Parathyroid adenoma (tissue), 2 donors: ENCODE data around the gene ANKRD10.

ENCODE experiments used
- H2AFZ ChIP-seq: fragments of 300-600 bp; sonication (generic); one replicate; pipeline ENCODE4 v1.7.0; 2017; ENCODE audit warnings: antibody characterized with exemption, mild to moderate bottlenecking
- H3K27ac ChIP-seq: fragments of 300-600 bp; sonication (generic); one replicate; pipeline ENCODE4 v1.7.0; 2017
- H3K27me3 ChIP-seq: fragments of 300-600 bp; sonication (generic); one replicate; pipeline ENCODE4 v1.7.0; 2017; ENCODE audit warnings: low read length; ENCODE audit not compliant: control insufficient read depth, insufficient read depth
- H3K36me3 ChIP-seq: fragments of 300-600 bp; sonication (generic); one replicate; pipeline ENCODE4 v1.7.0; 2017; ENCODE audit warnings: low read length; ENCODE audit not compliant: control insufficient read depth, insufficient read depth
- H3K4me1 ChIP-seq: fragments of 300-600 bp; sonication (generic); one replicate; pipeline ENCODE4 v1.7.0; 2017; ENCODE audit warnings: control low read depth
- H3K4me2 ChIP-seq: fragments of 300-600 bp; sonication (generic); one replicate; pipeline ENCODE4 v1.7.0; 2017; ENCODE audit warnings: low read length
- H3K4me3 ChIP-seq: fragments of 300-600 bp; sonication (generic); one replicate; pipeline ENCODE4 v1.7.0; 2017; ENCODE audit warnings: low read depth, low read length
- H3K79me2 ChIP-seq: fragments of 300-600 bp; sonication (generic); one replicate; pipeline ENCODE4 v1.7.0; 2017; ENCODE audit warnings: control low read depth
- H3K9ac ChIP-seq: fragments of 300-600 bp; sonication (generic); one replicate; pipeline ENCODE4 v1.7.0; 2017; ENCODE audit warnings: mild to moderate bottlenecking
- H3K9me3 ChIP-seq: fragments of 300-600 bp; sonication (generic); one replicate; pipeline ENCODE4 v1.7.0; 2017; ENCODE audit warnings: low read length; ENCODE audit not compliant: control insufficient read depth
- CTCF ChIP-seq: fragments of 300-600 bp; sonication (generic); IDR thresholded peaks from one replicate; pipeline ENCODE4 v1.7.0; 2017; ENCODE audit warnings: antibody characterized with exemption, mild to moderate bottlenecking
- donor health status: primary hyperparathyroidism.

The ANKRD10 gene

GRCh38 chr13:110944121-110944967 is 29.5 kb upstream of the ANKRD10 start:
- H3K9ac ChIP-seq: no peak overlapping the region
- H3K4me3 ChIP-seq: no peak overlapping the region
- H2AFZ ChIP-seq: no peak overlapping the region
- no peaks in the 10 kb centered on the region for H3K9me3 ChIP-seq
- no peak for TF ChIP-seq CTCF
- no peak overlapping the region for H3K27ac ChIP-seq
- no peaks in the 10 kb centered on the region for H3K79me2 ChIP-seq
- H3K36me3 ChIP-seq: no peaks in the 10 kb centered on the region
- no peak overlapping the region for H3K4me2 ChIP-seq
- no peaks in the 10 kb centered on the region for H3K4me1 ChIP-seq
- no peaks in the 10 kb centered on the region for H3K27me3 ChIP-seq

- no peak for TF ChIP-seq CTCF
- Histone ChIP-seq H3K4me2 (no peak overlapping the region), H3K9ac (no peak overlapping the region), H3K4me1 (no peaks in the 10 kb centered on the region), H3K36me3 (no peaks in the 10 kb centered on the region), H3K4me3 (no peak overlapping the region), H3K9me3 (no peaks in the 10 kb centered on the region), H3K27ac (no peak overlapping the region), H3K27me3 (no peaks in the 10 kb centered on the region), H3K79me2 (no peaks in the 10 kb centered on the region), H2AFZ (no peak overlapping the region)
Measured at GRCh38 chr13:110942248-110942981, 27.5 kb upstream of the ANKRD10 start.

- H3K79me2 ChIP-seq: no peaks in the 10 kb centered on the region
- H3K27me3 ChIP-seq: no peaks in the 10 kb centered on the region
- no peaks in the 10 kb centered on the region for H3K9me3 ChIP-seq
- H3K27ac ChIP-seq: no peak overlapping the region
- H3K36me3 ChIP-seq: no peaks in the 10 kb centered on the region
- no peaks in the 10 kb centered on the region for H3K4me1 ChIP-seq
- H3K9ac ChIP-seq: no peak overlapping the region
- no peak for TF ChIP-seq CTCF
- H2AFZ ChIP-seq: no peak overlapping the region
- H3K4me2 ChIP-seq: no peak overlapping the region
- H3K4me3 ChIP-seq: no peak overlapping the region
Measured at GRCh38 chr13:110938662-110939421, 24.0 kb upstream of the ANKRD10 start.

GRCh38 chr13:110937511-110938285 is 22.8 kb upstream of the ANKRD10 start:
- no peaks in the 10 kb centered on the region for H3K79me2 ChIP-seq
- H3K27ac ChIP-seq: no peak overlapping the region
- H2AFZ ChIP-seq: no peak overlapping the region
- no peak overlapping the region for H3K4me3 ChIP-seq
- H3K27me3 ChIP-seq: no peaks in the 10 kb centered on the region
- H3K36me3 ChIP-seq: no peaks in the 10 kb centered on the region
- no peak for TF ChIP-seq CTCF
- no peak overlapping the region for H3K4me2 ChIP-seq
- H3K4me1 ChIP-seq: no peaks in the 10 kb centered on the region
- H3K9ac ChIP-seq: no peak overlapping the region
- H3K9me3 ChIP-seq: no peaks in the 10 kb centered on the region
